A549 treated with RU486 at 1 μM for 4 hours (cell line): ENCODE data around the gene NBPF14. TPM values are rescaled to one million over a fixed set of nuclear protein-coding genes. Genes with fewer than 3 reads are reported as not detected.

ENCODE experiments used
- total RNA-seq: library from RNA; stranded (reverse); fragments of 200-300 nt; extraction: Qiagen RNA extraction; gene quantifications from 5 replicates; pipeline ENCODE4 v1.2.3, GENCODE V29; 2022; ENCODE audit warnings: low read depth

NBPF14 gene
- 12.7 to 15.5 TPM (median 15.3 TPM) in 5 replicates for total RNA-seq

GRCh38 chr1:148595911-148596310 lies at the start of gene NBPF14:
NBPF14 (minus strand) TSS chr1:148596011; CDS start chr1:148595717, 294 bp downstream.

GRCh38 chr1:148483029-148483428 lies 112.8 kb downstream of the NBPF14 start, which contains the start of gene PPIAL4G:
PPIAL4G (minus strand) TSS chr1:148483302; CDS start chr1:148483252, 50 bp downstream.

Other genes with a start within 250 kb of the NBPF14 start
- not detected in 5 replicates for gene PPIAL4G, start 112.7 kb downstream of the NBPF14 start, total RNA-seq
- 0.37 to 2.0 TPM (median 1.0 TPM) in 5 replicates for gene NUDT4B, start 152.8 kb upstream of the NBPF14 start, total RNA-seq
- gene PDE4DIP, start 248.4 kb upstream of the NBPF14 start, total RNA-seq = 5.8 to 6.6 TPM (median 6.3 TPM) in 5 replicates